HCT116 (cell line): ENCODE results near the gene OPN1SW.

ENCODE experiments used
- CBX3 ChIP-seq: IDR thresholded peaks from 2 replicates; pipeline ENCODE4 v1.6.1; 2012; ENCODE audit warnings: low read depth
- EZH2 ChIP-seq: fragments of 200-600 bp; sonication (generic); IDR thresholded peaks from 2 replicates; pipeline ENCODE4 v1.6.1; 2017; ENCODE audit warnings: antibody characterized with exemption, mixed run types
- POLR2A ChIP-seq: IDR thresholded peaks from 2 replicates; pipeline ENCODE4 v1.7.0; 2011; ENCODE audit warnings: borderline replicate concordance; ENCODE audit not compliant: insufficient read depth, insufficient read length; ENCODE audit errors: extremely low read depth
- POLR2AphosphoS5 ChIP-seq: IDR thresholded peaks from 2 replicates; pipeline ENCODE4 v1.6.1; 2011; ENCODE audit warnings: mild to moderate bottlenecking, low read depth, low read length, moderate library complexity
- SP1 ChIP-seq: IDR thresholded peaks from 2 replicates; pipeline ENCODE4 v1.6.1; 2012; ENCODE audit warnings: low read depth
- TCF7L2 ChIP-seq: IDR thresholded peaks from 2 replicates; pipeline ENCODE4 v1.7.0; 2011; ENCODE audit warnings: borderline replicate concordance, inconsistent platforms; ENCODE audit not compliant: insufficient read depth, insufficient read length; ENCODE audit errors: extremely low read depth
- ZFX ChIP-seq: fragments of 450-650 bp; IDR thresholded peaks from 2 replicates; pipeline ENCODE4 v1.6.1; 2017
- ZNF274 ChIP-seq: fragments of 200-500 bp; sonication (Bioruptor generic); IDR thresholded peaks from 2 replicates; pipeline ENCODE4 v1.6.1; 2014; ENCODE audit warnings: mild to moderate bottlenecking, low read depth, low read length, inconsistent platforms
- TF ChIP-seq, protein P1 (sequence below), 3 experiments: fragments of 200-600 bp in 1 of 3; sonication (generic) in 1 of 3; IDR thresholded peaks in 2 of 3; conservative IDR thresholded peaks in 1 of 3; 2 replicates each; pipeline ENCODE4 v1.5.1; 2012 to 2017; ENCODE audit warnings: low read depth in 2 of 3, low read length in 2 of 3, antibody characterized with exemption in 1 of 3, borderline replicate concordance in 1 of 3, control low read depth in 1 of 3, mild to moderate bottlenecking in 1 of 3, mixed read lengths in 1 of 3, mixed run types in 1 of 3, moderate library complexity in 1 of 3; ENCODE audit not compliant: insufficient read depth in 1 of 3
- TF ChIP-seq, protein P2 (sequence below): IDR thresholded peaks from 2 replicates; pipeline ENCODE4 v1.6.1; 2012; ENCODE audit warnings: low read depth
- TF ChIP-seq, protein P3 (sequence below): IDR thresholded peaks from 2 replicates; pipeline ENCODE4 v1.6.1; 2012

DNA sequence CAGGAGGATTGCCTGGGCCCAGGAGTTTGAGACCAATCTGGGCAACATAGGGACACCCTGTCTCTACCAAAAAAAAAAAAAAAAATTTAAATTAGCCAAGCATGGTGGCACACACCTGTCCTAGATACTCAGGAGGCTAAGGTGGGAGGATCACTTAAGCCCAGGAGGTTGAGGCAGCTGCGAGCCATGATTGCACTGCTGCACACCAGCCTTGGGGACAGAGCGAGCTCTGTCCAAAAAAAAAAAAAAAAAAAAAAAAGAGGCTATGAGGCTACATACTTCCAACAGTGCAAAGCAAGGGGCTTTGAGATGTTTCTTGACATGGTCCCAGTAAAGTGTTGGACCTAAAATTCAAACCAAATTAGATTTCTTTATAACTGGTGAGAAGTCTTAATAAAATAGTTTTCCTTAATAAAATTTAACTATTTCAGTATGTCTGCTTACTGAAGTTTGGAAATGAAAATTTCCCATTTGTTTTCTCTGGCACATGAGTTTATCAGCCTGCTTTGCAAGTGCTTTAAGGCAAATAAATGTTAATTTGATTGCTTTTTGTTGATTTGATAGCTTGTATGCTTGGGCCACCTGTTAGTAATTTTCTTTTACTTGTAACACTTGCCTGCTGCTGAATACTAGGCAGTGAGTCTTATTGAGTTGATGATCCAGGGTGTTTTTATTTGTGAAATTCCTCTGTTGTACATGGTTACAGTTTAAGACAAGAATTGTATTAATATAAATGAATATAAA is 20.3 kb downstream of the OPN1SW start:
- TF ChIP-seq, protein P1, sequence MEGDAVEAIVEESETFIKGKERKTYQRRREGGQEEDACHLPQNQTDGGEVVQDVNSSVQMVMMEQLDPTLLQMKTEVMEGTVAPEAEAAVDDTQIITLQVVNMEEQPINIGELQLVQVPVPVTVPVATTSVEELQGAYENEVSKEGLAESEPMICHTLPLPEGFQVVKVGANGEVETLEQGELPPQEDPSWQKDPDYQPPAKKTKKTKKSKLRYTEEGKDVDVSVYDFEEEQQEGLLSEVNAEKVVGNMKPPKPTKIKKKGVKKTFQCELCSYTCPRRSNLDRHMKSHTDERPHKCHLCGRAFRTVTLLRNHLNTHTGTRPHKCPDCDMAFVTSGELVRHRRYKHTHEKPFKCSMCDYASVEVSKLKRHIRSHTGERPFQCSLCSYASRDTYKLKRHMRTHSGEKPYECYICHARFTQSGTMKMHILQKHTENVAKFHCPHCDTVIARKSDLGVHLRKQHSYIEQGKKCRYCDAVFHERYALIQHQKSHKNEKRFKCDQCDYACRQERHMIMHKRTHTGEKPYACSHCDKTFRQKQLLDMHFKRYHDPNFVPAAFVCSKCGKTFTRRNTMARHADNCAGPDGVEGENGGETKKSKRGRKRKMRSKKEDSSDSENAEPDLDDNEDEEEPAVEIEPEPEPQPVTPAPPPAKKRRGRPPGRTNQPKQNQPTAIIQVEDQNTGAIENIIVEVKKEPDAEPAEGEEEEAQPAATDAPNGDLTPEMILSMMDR (IDR thresholded peaks at IDR 0.05 in 2 of 3, conservative IDR thresholded peaks at IDR 0.05 in 1 of 3; ENCODE audit: borderline replicate concordance in 1 of 3, insufficient read depth in 1 of 3, low read depth in 2 of 3, low read length in 2 of 3): no peak
- TF ChIP-seq POLR2AphosphoS5 (no peak), POLR2A (no peak), SP1 (no peak), CBX3 (no peak), ZFX (no peak), EZH2 (no peak), TCF7L2 (no peak), ZNF274 (no peak)
- TF ChIP-seq, protein P2, sequence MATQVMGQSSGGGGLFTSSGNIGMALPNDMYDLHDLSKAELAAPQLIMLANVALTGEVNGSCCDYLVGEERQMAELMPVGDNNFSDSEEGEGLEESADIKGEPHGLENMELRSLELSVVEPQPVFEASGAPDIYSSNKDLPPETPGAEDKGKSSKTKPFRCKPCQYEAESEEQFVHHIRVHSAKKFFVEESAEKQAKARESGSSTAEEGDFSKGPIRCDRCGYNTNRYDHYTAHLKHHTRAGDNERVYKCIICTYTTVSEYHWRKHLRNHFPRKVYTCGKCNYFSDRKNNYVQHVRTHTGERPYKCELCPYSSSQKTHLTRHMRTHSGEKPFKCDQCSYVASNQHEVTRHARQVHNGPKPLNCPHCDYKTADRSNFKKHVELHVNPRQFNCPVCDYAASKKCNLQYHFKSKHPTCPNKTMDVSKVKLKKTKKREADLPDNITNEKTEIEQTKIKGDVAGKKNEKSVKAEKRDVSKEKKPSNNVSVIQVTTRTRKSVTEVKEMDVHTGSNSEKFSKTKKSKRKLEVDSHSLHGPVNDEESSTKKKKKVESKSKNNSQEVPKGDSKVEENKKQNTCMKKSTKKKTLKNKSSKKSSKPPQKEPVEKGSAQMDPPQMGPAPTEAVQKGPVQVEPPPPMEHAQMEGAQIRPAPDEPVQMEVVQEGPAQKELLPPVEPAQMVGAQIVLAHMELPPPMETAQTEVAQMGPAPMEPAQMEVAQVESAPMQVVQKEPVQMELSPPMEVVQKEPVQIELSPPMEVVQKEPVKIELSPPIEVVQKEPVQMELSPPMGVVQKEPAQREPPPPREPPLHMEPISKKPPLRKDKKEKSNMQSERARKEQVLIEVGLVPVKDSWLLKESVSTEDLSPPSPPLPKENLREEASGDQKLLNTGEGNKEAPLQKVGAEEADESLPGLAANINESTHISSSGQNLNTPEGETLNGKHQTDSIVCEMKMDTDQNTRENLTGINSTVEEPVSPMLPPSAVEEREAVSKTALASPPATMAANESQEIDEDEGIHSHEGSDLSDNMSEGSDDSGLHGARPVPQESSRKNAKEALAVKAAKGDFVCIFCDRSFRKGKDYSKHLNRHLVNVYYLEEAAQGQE: no peak
- TF ChIP-seq, protein P3, sequence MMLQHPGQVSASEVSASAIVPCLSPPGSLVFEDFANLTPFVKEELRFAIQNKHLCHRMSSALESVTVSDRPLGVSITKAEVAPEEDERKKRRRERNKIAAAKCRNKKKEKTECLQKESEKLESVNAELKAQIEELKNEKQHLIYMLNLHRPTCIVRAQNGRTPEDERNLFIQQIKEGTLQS: no peak
